LoVo (cell line): Measurements from ENCODE around the gene RPH3AL.

Source experiments
- DNase-seq: peaks from one replicate; pipeline ENCODE4 v3.0.0-alpha.2; 2016; ENCODE audit warnings: low spot score

Gene RPH3AL

GRCh38 chr17:301681-302299 lies 50.8 kb downstream of the RPH3AL start:
- no peak for DNase-seq

- DNase-seq: no peak
Observed at GRCh38 chr17:300881-301280, 51.7 kb downstream of the RPH3AL start.

- DNase-seq: no peak
Observed at GRCh38 chr17:299546-299945, 53.1 kb downstream of the RPH3AL start.

GRCh38 chr17:298791-299450 lies 53.7 kb downstream of the RPH3AL start:
- DNase-seq: no peak

GRCh38 chr17:297758-298157 lies 54.8 kb downstream of the RPH3AL start:
- no peak for DNase-seq

GRCh38 chr17:296906-297690 lies 55.5 kb downstream of the RPH3AL start:
- DNase-seq: no peak

GRCh38 chr17:296379-296778 lies 56.2 kb downstream of the RPH3AL start:
- no peak for DNase-seq

GRCh38 chr17:292531-293382 lies 59.9 kb downstream of the RPH3AL start:
- DNase-seq: no peak

- no peak for DNase-seq
Observed at GRCh38 chr17:292016-292415, 60.6 kb downstream of the RPH3AL start.

GRCh38 chr17:291587-291986 lies 61.0 kb downstream of the RPH3AL start:
- DNase-seq: no peak

GRCh38 chr17:290626-291025 lies 62.0 kb downstream of the RPH3AL start:
- DNase-seq: no peak

GRCh38 chr17:290121-290521 lies 62.5 kb downstream of the RPH3AL start:
- DNase-seq: no peak

- no peak for DNase-seq
Observed at GRCh38 chr17:289409-289808, 63.2 kb downstream of the RPH3AL start.

- no peak for DNase-seq
Observed at GRCh38 chr17:288802-289356, 63.7 kb downstream of the RPH3AL start.

- DNase-seq: no peak
Observed at GRCh38 chr17:286571-286970, 66.0 kb downstream of the RPH3AL start.

- DNase-seq: no peak
Observed at GRCh38 chr17:285751-286422, 66.7 kb downstream of the RPH3AL start.

- no peak for DNase-seq
Observed at GRCh38 chr17:284676-285355, 67.8 kb downstream of the RPH3AL start.

- no peak for DNase-seq
Observed at GRCh38 chr17:283911-284675, 68.5 kb downstream of the RPH3AL start.

- no peak for DNase-seq
Observed at GRCh38 chr17:282912-283882, 69.4 kb downstream of the RPH3AL start.
